Measurements from ENCODE around the gene ACSM3.

GRCh38 chr16:20755238-20755637 lies 8.6 kb upstream of the ACSM3 start:
- TF ChIP-seq, protein P1, sequence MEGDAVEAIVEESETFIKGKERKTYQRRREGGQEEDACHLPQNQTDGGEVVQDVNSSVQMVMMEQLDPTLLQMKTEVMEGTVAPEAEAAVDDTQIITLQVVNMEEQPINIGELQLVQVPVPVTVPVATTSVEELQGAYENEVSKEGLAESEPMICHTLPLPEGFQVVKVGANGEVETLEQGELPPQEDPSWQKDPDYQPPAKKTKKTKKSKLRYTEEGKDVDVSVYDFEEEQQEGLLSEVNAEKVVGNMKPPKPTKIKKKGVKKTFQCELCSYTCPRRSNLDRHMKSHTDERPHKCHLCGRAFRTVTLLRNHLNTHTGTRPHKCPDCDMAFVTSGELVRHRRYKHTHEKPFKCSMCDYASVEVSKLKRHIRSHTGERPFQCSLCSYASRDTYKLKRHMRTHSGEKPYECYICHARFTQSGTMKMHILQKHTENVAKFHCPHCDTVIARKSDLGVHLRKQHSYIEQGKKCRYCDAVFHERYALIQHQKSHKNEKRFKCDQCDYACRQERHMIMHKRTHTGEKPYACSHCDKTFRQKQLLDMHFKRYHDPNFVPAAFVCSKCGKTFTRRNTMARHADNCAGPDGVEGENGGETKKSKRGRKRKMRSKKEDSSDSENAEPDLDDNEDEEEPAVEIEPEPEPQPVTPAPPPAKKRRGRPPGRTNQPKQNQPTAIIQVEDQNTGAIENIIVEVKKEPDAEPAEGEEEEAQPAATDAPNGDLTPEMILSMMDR (IDR thresholded peaks at IDR 0.05) = no peak
- TF ChIP-seq EZH2phosphoT487 (IDR thresholded peaks at IDR 0.05; ENCODE audit: borderline replicate concordance, low read depth) = no peak
- TF ChIP-seq, protein P2, sequence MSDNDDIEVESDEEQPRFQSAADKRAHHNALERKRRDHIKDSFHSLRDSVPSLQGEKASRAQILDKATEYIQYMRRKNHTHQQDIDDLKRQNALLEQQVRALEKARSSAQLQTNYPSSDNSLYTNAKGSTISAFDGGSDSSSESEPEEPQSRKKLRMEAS (IDR thresholded peaks at IDR 0.05; ENCODE audit: low read depth) = no peak
- TF ChIP-seq JUND (IDR thresholded peaks at IDR 0.05) = no peak
- TF ChIP-seq FOXM1 (IDR thresholded peaks at IDR 0.05; ENCODE audit: low read depth) = no peak
- no peak for TF ChIP-seq REST (IDR thresholded peaks at IDR 0.05; ENCODE audit: low read depth, low read length)
- TF ChIP-seq POLR2AphosphoS5 (IDR thresholded peaks at IDR 0.05; ENCODE audit: low read depth, low read length) = no peak
- TF ChIP-seq, protein P3, sequence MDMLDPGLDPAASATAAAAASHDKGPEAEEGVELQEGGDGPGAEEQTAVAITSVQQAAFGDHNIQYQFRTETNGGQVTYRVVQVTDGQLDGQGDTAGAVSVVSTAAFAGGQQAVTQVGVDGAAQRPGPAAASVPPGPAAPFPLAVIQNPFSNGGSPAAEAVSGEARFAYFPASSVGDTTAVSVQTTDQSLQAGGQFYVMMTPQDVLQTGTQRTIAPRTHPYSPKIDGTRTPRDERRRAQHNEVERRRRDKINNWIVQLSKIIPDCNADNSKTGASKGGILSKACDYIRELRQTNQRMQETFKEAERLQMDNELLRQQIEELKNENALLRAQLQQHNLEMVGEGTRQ (IDR thresholded peaks at IDR 0.05; ENCODE audit: borderline replicate concordance, low read depth, low read length) = no peak
- no peak for TF ChIP-seq PBX3 (IDR thresholded peaks at IDR 0.05)
- TF ChIP-seq GABPA (IDR thresholded peaks at IDR 0.05; ENCODE audit: low read depth) = no peak
- TF ChIP-seq RFX5 (IDR thresholded peaks at IDR 0.05; ENCODE audit: low read length) = no peak
- no peak for TF ChIP-seq YY1 (IDR thresholded peaks at IDR 0.05; ENCODE audit: low read depth)
- no peak for TF ChIP-seq EP300 (IDR thresholded peaks at IDR 0.05; ENCODE audit: borderline replicate concordance in 1 of 2, low read depth in 1 of 2, low read length in 1 of 2)
